Activated CD8-positive, alpha-beta memory T cell treated with anti-CD3 and anti-CD28 coated beads for 48 hours (primary cell): ENCODE measurements around the gene VPS4A.

ENCODE experiments used
- DNase-seq, 3 experiments: peaks; one replicate each; pipeline ENCODE4 v3.0.0-alpha.2; 2020; ENCODE audit warnings: low read depth in 2 of 3, low spot score in 2 of 3

The VPS4A gene

GRCh38 chr16:69363281-69363717 lies 52.1 kb downstream of the VPS4A start:
- no peak for DNase-seq

GRCh38 chr16:69364088-69364487 lies 52.9 kb downstream of the VPS4A start:
- no peak for DNase-seq

- DNase-seq, result no peak
These were observed 54.8 kb downstream of the VPS4A start for GRCh38 chr16:69365901-69366300.

- DNase-seq, result no peak
These were observed 55.3 kb downstream of the VPS4A start for GRCh38 chr16:69366431-69366830.

GRCh38 chr16:69367980-69368379 lies 56.8 kb downstream of the VPS4A start:
- DNase-seq, result no peak

GRCh38 chr16:69368866-69369265 lies 57.7 kb downstream of the VPS4A start:
- DNase-seq, result no peak

- DNase-seq, result no peak
These were observed 60.4 kb downstream of the VPS4A start for GRCh38 chr16:69371564-69371963.

GRCh38 chr16:69373019-69373418 lies 61.9 kb downstream of the VPS4A start:
- DNase-seq, result no peak
